Stimulated activated CD4-positive, alpha-beta T cell treated with anti-CD3 and anti-CD28 coated beads, Interleukin-1b, Interleukin-23, amount 100 ng/mL, for 4 hours (primary cell): ENCODE results near the gene SCARF2.
"Not testable (repeated sequence)": the region's sequence is repeated elsewhere in the genome, so short reads cannot be mapped to it uniquely, and the experiment has no call there.

ENCODE experiments used
- DNase-seq, 2 donors: peaks; one replicate each; pipeline ENCODE4 v3.0.0-alpha.2; 2020; ENCODE audit warnings: low read depth in 2 of 2

Gene SCARF2

DNA sequence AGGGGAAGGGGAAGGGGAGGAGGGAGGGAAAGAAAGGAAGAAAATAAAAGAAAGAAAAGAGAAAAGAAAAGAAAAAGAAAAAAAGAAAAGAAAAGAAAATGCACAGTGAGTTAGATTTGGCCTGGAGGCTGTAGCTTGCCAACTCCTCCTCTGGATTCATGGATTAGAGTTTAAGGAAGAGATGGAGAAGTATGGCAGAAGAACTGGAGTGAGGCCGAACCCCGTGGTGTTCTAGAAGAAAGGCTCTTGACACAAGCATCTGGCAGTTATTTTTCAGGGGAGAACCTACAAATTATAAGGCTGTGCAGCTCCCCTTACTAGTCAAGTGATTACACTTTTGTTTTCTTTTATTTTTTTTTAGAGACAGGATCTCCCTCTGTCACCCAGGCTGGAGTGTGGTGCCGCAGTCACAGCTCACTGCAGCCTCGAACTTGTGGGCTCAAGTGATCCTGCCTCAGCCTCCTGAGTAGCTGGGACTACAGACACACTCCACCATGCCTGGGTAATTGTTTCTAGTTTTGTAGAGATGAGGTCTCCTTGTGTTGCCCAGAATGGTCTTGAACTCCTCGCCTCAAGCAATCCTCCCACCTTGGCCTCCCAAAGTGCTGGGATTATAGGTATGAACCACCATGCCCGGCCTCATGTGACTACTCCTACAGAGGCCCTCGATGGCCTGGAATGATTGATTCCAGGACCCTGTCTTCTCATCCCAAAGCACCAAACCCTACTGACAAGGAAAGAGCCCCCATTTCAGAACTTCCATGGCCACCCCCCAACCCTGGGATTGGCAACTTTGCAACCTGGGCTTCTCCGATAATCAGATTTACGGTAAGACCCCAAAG is 24.2 kb downstream of the SCARF2 start:
- DNase-seq: no peak

DNA sequence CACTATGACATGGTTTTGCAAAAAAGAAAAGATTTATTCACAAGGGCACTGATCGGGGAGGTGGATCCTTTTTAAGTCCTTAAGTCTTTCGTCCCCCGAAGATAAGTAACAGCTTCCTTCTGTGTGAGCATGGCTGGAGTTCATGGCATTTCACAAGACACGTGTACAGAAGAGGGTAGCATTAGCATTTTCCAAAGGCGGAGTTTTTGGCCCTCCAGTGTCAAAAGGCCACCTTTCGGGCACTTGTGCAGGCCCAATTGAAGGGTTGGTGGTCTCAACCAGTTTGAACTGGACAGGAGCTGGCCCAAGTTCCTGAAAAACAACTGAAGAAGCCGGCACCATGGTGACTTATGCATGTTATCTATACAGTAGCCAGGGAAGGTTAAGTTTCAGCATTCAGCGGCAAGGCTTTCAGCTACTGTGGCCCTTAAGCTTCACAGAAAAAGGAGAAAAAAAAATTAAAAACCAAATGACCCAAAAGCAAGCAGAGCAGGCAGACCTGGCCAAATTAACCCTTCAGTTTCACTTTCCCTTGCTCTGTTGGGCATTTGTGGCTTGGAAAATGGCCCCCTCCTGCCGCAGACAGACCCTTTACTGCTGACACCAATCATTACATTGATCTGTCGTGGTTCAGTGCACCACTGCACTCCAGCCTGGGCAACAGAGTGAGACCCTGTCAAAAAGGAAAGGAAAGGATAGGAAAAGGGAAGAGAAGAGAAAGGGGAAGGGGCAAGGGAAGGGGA is 25.0 kb downstream of the SCARF2 start:
- DNase-seq: no peak

GRCh38 chr22:20409385-20409784 is 28.2 kb downstream of the SCARF2 start:
- DNase-seq: not testable (repeated sequence)

DNA sequence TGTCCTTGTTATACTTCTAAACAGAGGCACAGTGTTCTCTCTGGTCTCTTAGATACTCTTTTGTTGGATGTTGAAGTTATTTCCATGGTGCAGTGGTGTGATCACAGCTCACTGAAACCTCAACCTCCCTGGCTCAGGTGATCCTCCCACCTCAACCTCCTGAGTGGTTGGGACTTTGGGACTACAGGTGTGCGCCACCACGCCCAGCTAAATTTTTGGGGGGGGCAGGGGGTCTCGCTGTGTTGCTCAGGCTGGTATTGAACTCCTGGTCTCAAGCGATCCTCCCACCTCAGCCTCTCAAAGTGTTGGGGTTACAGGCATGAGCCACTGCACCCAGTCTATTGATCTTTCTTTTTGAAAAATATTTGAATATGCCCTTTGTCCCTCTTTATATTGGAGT is 28.7 kb downstream of the SCARF2 start:
- no peak for DNase-seq

GRCh38 chr22:20407829-20408228 is 29.8 kb downstream of the SCARF2 start:
- no peak for DNase-seq

- no peak for DNase-seq
Observed at GRCh38 chr22:20406686-20407408, 30.8 kb downstream of the SCARF2 start.

GRCh38 chr22:20405931-20406685 is 31.5 kb downstream of the SCARF2 start:
- DNase-seq: no peak

DNA sequence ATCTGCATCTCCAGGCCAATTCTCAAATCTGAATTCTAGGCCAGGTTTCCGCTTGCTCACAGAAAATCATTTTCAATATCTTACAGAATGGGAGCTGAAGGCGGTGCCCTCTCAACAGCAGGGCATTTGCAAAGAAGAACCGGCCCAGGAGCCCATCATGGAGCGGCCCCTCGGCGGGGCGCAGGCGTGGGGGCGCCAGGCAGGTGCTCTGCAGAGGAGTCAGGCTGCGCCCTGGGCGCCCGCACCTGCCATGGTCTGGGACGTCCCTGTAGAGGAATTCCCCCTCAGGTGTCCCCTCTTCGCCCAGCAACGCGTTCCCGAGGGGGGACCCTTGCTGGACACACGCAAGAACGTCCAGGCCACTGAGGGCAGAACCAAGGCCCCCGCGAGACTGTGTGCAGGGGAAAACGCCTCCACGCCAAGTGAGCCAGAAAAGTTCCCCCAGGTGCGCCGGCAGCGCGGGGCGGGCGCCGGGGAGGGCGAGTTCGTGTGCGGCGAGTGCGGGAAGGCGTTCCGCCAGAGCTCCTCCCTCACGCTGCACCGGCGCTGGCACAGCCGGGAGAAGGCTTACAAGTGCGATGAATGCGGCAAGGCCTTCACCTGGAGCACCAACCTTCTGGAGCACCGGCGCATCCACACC is 32.2 kb downstream of the SCARF2 start:
- no peak for DNase-seq

GRCh38 chr22:20404881-20405280 is 32.7 kb downstream of the SCARF2 start:
- no peak for DNase-seq

GRCh38 chr22:20403779-20404140 is 33.9 kb downstream of the SCARF2 start:
- no peak for DNase-seq

DNA sequence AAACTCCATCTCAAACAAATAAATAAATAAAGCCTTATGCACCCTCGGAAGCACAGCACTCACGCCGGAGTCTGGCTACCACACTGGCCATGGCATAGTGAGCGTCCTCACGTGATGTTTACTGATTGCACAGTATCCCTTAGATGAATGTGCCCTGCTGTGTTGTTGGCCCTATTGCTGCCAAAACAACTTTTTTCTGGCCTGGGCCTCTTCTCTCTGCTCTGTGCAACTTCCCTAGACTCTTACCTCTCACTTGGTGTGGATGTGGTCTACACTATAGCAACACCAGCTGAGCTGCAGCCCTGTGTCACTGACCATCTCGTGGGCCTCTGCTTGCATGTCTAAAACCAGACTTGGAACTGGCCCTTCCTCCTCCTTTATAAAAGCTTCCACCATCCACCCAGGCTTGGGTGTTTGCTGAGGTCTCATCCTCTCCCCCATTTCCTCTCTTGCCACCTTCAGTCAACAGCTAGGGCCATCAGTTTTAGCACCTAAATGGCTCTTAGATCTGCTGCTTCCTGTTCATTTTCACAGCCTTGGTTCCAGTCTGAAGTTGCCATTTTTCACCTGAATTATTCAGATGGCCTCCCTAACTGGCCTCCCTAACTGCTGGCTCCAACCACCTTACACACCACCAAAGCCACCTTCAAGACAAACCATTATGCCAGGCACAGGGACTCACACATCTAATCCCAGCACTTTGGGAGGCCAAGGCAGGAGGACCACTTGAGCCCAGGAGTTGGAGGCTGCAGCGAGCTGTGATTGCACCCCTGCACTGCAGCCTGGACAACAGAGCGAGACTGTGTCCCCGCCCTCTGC is 34.5 kb downstream of the SCARF2 start:
- no peak for DNase-seq

GRCh38 chr22:20401376-20402014 is 36.1 kb downstream of the SCARF2 start:
- DNase-seq: no peak

GRCh38 chr22:20400606-20401375 is 36.8 kb downstream of the SCARF2 start:
- DNase-seq: no peak

DNA sequence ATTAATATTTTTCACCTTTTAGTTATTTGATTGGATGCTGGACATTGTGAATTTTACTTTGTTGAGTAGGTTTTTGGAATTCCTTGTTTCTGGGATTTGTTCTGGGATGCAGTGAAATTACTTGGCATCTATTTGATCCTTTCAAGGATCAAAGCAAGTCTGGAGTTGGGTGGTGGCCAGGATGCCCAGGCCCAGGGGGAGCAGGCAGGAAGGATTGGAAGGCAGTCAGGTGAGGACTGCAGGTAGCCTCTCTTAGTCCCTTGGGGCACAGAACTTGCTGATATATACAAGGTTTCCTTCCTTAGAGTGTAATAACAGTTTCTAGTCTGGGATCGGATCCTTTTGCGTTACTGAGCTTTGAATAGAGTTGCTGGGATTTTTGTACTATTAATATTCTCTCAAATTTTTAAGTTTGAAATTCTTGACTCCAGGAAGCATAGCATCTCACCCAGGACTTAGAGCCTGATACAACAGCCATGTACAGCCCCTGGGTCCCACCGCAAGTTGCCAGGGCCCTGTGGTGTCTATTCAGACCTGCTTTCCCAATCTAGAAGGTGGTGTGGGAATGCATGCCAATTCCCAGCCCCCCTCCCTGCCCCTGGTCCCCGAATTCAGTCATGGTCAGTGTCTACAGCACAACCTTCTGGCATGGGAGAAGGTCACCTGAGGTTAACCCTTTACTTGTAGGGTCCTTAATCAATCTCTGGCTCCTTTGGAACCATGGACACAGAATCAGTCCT is 37.6 kb downstream of the SCARF2 start:
- DNase-seq: no peak

- DNase-seq: no peak
Observed at GRCh38 chr22:20398420-20398819, 39.2 kb downstream of the SCARF2 start.

GRCh38 chr22:20397498-20397897 is 40.1 kb downstream of the SCARF2 start:
- DNase-seq: no peak

DNA sequence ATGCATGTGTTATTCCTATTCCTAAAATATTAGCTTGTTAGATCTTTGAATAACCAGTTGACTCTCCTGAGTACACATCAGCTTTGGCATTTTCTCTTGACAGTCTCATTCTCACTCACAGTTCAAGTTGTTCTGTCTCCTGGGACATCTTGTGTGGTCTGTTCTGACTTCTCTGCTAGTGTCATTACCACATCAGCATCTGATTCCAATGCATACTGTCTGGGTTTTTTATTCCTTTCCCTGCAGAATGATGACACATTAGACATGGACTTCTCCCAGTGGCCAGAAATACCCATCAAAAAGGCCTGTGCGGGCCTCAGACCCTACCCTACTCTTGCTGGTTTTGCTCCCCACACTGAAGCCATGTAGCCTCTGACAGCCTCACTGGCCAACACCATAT is 41.0 kb downstream of the SCARF2 start:
- no peak for DNase-seq

GRCh38 chr22:20395907-20396287 is 41.7 kb downstream of the SCARF2 start:
- no peak for DNase-seq
